SW 1271 (cell line): ENCODE results near the gene BEST1.

ENCODE experiments used
- DNase-seq, 2 experiments: peaks; one replicate each; lab custom pipeline; 2025; lab: John Stamatoyannopoulos, UW

The BEST1 gene

DNA sequence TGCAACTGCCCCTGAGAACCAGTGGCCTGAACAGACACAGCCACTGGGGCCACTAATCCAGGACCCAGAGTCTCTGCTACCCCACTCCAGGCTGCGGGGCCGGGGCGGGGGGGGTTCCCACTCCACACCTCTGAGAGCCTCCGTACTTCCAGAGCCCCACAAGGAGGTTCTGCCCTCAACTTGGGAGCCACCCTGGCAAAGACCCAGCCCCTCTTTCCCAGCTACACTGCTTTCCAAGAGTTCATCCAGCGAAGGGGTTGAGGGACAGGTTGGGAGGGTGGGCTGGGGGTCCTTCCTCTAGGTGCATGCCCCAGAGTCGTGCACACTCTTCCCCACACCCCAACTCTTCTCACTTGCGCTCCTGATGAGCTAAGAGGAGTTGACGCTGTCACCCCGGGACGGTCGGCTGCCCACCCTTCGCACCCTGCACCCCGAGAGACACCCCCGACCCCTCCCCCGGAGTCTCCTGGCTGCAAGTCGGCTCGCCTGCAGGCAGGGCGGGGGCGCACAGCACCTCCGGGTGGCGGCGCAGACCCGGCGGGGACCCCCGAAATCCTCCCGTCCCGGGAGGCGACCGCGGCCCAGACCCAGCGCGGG, 33.3 kb upstream of the BEST1 start:
- DNase-seq: no peak

- peak in 1 of 2 experiments; percentile 37 for DNase-seq
Observed at GRCh38 chr11:61917334-61918109, 32.6 kb upstream of the BEST1 start, which contains the start of gene RAB3IL1. RAB3IL1 (minus strand) TSS chr11:61917566; CDS start chr11:61917367, 199 bp downstream.

DNA sequence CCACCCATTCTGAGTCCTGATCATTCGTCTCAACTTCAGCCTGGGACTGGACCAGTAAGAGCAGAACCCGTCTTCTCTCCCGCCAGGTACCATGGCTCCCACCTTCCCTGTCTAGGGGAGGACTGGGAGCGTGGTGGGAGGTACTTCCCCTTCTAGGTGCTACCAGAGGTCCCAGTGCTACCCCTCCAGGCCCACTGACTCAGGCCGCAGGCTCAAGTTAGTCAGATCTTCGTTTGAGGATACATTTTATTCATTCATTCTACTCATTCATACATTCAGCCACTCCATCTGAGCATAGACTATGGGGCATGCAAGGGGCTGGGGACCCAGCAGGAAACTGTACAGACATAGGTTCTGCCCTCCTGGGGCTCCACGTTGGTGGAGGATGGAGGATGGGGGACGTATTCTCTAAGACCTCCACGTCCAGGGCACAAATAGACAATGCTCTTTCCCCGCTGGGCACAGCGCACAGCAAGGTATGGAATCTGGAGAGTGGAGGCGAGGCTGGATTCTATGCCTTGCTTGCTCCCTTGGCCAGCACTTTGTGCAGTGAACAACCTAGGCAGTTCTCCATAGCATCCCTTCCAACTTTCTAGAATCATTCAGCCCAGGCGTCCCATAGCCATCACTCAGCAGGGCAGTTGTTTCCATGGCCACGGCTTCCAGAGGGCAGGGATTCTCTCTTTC, 31.8 kb upstream of the BEST1 start:
- DNase-seq: no peak

DNA sequence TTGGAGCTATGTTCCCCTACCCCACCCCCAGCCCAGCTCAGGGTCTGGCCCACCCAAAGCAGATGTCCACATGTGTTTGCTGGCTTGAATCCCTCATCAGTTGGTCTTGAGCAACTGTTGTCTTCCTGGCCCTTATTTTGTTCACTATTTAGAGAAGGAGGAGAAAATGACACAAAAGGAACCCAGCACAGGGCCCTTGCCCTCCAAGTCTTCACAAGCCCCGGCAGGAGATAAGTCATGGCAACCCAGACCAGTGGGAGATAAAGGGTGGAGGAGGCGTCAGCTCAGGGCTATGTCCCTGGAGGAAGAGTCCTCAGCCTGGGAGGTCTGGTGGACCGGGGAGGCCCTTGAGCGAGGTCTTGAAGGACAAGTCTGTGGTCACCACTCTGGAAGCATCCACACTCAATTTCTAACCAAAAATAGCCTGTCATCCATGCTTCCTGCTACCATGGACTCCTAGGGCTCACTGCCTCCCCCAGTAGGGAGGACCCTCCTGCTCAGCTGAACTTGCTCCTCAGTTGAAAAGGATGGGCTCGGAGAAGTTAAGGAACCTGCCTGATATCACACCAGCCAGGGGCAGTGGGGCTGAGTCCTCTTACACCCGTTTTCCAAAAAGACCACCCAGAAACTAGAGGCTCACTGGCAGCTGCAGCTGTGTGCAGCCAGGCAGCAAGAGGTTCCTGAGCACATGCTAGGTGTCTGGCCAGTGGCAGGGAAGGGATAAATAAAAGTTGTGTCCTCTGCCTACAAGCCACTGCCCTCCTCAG, 31.0 kb upstream of the BEST1 start:
- no peak for DNase-seq

DNA sequence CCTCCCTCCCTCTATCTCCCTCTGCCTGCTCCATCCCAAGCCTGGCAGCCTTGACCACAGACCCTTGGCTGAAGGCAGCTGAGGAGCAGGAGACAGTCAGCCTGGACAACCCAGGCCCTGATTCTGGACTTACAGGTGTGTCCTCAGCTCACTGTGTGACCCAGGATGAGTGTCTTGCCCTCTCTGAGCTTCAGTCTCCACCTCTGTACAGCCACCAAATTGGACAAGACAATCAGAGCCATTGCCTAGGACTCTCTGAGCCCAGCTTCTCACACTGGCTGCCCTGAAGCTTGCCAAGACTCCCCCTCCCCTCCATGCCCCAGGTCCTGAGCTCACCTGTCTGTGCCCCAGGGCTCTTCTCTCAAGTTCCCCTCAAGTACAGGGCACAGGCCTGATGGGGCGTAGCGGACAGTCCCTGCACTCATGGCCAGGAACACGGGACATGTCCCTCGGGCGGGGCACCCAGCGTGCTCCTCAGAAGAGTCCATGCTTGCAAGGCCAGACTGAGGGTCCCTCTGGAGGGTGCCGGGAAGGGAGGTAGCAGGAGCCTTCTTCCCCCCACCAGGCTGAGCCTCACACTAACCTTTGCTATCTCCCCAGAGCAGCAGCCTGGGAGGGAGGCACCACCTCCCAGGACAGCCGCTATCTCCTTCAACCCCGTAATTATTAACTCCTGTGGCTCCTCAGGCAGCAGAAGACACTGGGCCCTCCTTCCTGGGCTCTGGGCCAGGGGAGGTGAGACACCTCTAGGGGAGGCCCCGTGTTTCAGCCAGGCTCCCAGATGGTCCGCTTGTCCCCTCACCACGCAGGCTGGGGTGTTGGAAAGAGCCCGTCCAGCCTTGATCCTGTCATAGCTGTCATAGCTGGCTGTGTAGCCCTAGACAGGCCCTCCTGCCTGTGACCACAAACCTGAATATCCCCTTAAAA, 30.2 kb upstream of the BEST1 start:
- DNase-seq: no peak

GRCh38 chr11:61921446-61921845, 28.7 kb upstream of the BEST1 start:
- no peak for DNase-seq

DNA sequence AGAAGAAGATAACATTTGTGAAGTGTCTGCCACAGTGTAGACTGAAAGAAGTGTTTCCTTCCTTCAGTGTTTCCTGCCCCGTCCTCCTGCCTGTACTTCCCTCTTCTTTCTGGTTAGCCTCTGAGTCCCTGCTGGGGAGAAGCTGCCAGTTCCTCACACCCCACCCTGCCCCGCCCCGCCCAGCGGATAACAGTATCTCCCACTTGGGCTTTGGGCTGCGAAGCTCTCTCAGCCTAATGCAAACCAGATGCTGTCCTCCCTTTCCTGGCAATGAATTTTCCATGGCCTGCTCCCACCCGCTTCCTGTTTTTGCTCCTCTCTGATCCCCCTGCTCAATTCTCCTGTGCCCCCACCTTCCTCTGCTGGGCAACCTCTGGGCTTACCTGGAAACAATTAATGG, 27.6 kb upstream of the BEST1 start:
- DNase-seq: no peak

- DNase-seq: no peak
Observed at GRCh38 chr11:61923166-61924063, 26.7 kb upstream of the BEST1 start.

- no peak for DNase-seq
Observed at GRCh38 chr11:61924064-61924455, 26.1 kb upstream of the BEST1 start.

- DNase-seq: no peak
Observed at GRCh38 chr11:61925736-61926135, 24.4 kb upstream of the BEST1 start.

GRCh38 chr11:61926235-61926634, 23.9 kb upstream of the BEST1 start:
- no peak for DNase-seq

GRCh38 chr11:61927501-61927900, 22.6 kb upstream of the BEST1 start:
- no peak for DNase-seq

- no peak for DNase-seq
Observed at GRCh38 chr11:61928606-61929005, 21.5 kb upstream of the BEST1 start.

- DNase-seq: no peak
Observed at GRCh38 chr11:61930933-61931332, 19.2 kb upstream of the BEST1 start.

GRCh38 chr11:61935861-61936260, 14.3 kb upstream of the BEST1 start:
- DNase-seq: no peak

DNA sequence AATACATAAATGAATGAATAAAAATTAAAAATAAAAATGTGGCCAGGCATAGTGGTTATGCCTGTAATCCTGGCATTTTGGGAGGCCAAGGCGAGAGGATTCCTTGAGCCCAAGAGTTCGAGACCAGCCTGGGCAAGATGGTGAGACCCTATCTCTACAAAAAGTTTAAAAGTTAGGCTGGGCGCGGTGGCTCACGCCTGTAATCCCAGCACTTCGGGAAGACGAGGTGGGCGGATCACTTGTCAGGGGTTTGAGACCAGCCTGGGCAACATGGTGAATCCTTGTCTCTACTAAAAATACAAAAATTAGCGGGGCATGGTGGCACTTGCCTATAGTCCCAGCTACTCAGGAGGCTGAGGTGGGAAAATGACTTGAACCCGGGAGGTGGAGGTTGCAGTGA, 9.7 kb upstream of the BEST1 start:
- no peak for DNase-seq

GRCh38 chr11:61945191-61945590, 5.0 kb upstream of the BEST1 start:
- DNase-seq: no peak

DNA sequence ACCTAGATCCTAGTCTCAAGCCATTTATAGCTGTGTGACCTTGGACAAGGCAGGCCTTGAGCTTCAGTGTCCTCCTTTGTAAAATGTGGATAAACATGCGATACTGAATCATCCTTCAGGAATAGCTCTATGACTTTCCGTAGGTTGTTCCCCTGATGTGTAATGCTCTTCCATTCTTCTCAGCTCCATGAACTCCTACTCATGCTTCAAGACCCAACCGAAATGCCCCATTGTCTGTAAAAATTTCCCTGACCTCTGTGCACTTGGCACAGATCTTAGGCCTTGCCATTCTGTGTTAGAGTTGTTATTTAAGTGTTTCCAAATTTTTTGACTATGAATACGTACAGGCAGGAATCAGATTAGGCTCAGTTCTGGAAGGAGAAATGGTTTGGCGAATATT, 3.3 kb upstream of the BEST1 start:
- no peak for DNase-seq

DNA sequence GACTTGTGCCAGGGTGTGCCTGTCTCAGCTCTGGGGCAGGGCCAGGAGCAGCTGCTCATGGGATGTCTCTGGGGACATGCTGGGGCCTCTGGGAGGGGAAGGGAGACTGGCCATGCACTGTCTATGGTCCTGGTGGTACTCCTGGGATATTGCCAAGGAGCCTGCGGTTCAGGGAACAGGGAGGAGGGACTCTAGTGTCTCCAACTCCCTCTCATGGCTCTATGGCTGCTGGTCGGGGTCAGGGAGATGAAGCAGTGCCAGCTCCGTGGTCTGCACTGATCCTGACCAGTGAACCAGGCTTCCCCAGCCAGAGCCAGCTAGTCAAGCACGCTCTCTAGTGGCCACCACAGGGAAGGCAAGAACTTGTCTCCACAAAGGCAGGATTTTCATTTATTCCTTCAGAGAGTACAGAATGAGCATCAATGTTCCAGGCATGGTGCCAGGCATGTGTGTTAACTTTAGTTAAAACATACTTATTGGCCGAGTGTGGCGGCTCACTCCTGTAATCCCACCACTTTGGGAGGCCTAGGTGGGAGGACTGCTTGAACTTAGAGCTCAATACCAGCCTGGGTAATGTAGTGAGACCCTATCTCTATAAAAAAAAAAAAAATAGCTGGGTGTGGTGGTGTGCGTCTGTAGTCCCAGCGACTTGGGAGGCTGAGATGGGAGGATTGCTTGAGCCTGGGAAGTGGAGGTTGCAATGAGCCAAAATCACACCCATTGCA, 2.5 kb upstream of the BEST1 start:
- peak; percentile 43 to 72 for DNase-seq

DNA sequence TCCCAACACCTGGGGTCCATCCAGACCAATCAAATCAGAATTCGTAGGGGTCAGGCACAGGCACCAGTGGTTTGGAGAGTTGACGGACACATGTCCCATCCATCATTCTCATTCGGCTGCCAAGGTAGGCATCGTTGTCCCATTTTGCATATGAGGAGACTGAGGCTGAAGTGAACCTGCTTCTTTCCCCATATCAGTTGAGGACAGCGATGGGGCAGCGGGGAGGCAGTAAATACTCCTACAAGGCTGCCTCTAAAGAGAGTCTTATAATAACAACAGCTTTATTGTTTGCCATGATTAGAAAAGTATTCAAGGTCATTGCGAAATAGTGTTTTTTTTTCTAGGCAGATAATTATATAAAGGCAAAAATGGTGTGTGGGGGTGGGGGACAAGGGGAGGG, 1.6 kb upstream of the BEST1 start:
- no peak for DNase-seq
